ENCODE results near the gene LRRC17.

- TF ChIP-seq POLR2A (IDR thresholded peaks at IDR 0.05) (no peak), POLR2AphosphoS5 (IDR thresholded peaks at IDR 0.05) (no peak)
These were observed 24.1 kb upstream of the LRRC17 start for GRCh38 chr7:102888561-102889233.
